KOPT-K1 (cell line): ENCODE results near the gene KRT2.

ENCODE experiments used
- H3K27ac ChIP-seq: fragments of 200-600 bp; sonication (generic); 2 replicates; pipeline ENCODE4 v1.5.1; 2016; ENCODE audit warnings: antibody characterized with exemption, mild to moderate bottlenecking, low read depth, low read length; ENCODE audit not compliant: poor library complexity, severe bottlenecking
- H3K36me3 ChIP-seq: fragments of 200-600 bp; sonication (generic); 2 replicates; pipeline ENCODE4 v1.5.1; 2017; ENCODE audit warnings: antibody characterized with exemption, mild to moderate bottlenecking, low read length, moderate library complexity; ENCODE audit not compliant: insufficient read depth
- H3K9me3 ChIP-seq: fragments of 200-600 bp; sonication (generic); 2 replicates; pipeline ENCODE4 v1.5.1; 2017; ENCODE audit warnings: antibody characterized with exemption, low read length, mild to moderate bottlenecking; ENCODE audit not compliant: insufficient read depth, poor library complexity, severe bottlenecking

The KRT2 gene

GRCh38 chr12:52598966-52599365, 53.0 kb downstream of the KRT2 start:
- Histone ChIP-seq H3K27ac (no peak overlapping the region), H3K9me3 (no peaks in the 10 kb centered on the region), H3K36me3 (no peaks in the 10 kb centered on the region)
